HL-60 (cell line): Measurements from ENCODE around the gene ZNF423.

Source experiments
- DNase-seq, 2 experiments: peaks; one replicate each; pipeline ENCODE4 v3.0.0-alpha.2; 2010 to 2020; ENCODE audit warnings: low read depth in 1 of 2, low spot score in 1 of 2
- H3K27ac ChIP-seq: fragments of 250-450 bp; sonication (Bioruptor Pico); replicated peaks from 2 replicates; pipeline ENCODE4 v1.5.1; 2020; ENCODE audit warnings: mild to moderate bottlenecking, moderate library complexity
- H3K27me3 ChIP-seq: fragments of 250-450 bp; sonication (Bioruptor Pico); 2 replicates; pipeline ENCODE4 v1.5.1; 2021; ENCODE audit warnings: mild to moderate bottlenecking, moderate library complexity; ENCODE audit not compliant: insufficient read depth, poor library complexity, severe bottlenecking
- H3K4me3 ChIP-seq: replicated peaks from 2 replicates; pipeline ENCODE4 v1.5.1; 2011; ENCODE audit warnings: mild to moderate bottlenecking, control low read depth, low read length; ENCODE audit not compliant: insufficient read depth
- CTCF ChIP-seq: IDR thresholded peaks from one replicate; pipeline ENCODE4 v1.5.1; 2011; ENCODE audit warnings: low read length, control low read depth, inconsistent platforms; ENCODE audit not compliant: insufficient read depth
- GABPA ChIP-seq: IDR thresholded peaks from 2 replicates; pipeline ENCODE4 v1.6.1; 2012; ENCODE audit warnings: low read depth
- POLR2AphosphoS5 ChIP-seq: IDR thresholded peaks from 2 replicates; pipeline ENCODE4 v1.6.1; 2012; ENCODE audit warnings: low read depth
- REST ChIP-seq: IDR thresholded peaks from 2 replicates; pipeline ENCODE4 v1.6.1; 2012; ENCODE audit warnings: low read depth; ENCODE audit not compliant: insufficient replicate concordance
- SPI1 ChIP-seq: IDR thresholded peaks from 2 replicates; pipeline ENCODE4 v1.6.1; 2012; ENCODE audit warnings: low read depth, mild to moderate bottlenecking, borderline replicate concordance

The ZNF423 gene

GRCh38 chr16:49610983-49611382 is 244.9 kb downstream of the ZNF423 start:
- peaks cover 5% of the 10 kb centered on the region for H3K27me3 ChIP-seq
- H3K27ac ChIP-seq, result no peak overlapping the region
- no peak overlapping the region for H3K4me3 ChIP-seq
- TF ChIP-seq POLR2AphosphoS5 (no peak), REST (no peak), GABPA (no peak), SPI1 (no peak), CTCF (no peak)
- DNase-seq, result no peak

- TF ChIP-seq POLR2AphosphoS5 (no peak), CTCF (no peak), REST (no peak), SPI1 (no peak), GABPA (no peak)
- H3K27me3 ChIP-seq, result no peaks in the 10 kb centered on the region
- no peak overlapping the region for H3K4me3 ChIP-seq
- no peak overlapping the region for H3K27ac ChIP-seq
- no peak for DNase-seq
These were observed 247.1 kb downstream of the ZNF423 start for GRCh38 chr16:49608779-49609178.

- Histone ChIP-seq H3K27me3 (no peaks in the 10 kb centered on the region), H3K27ac (no peak overlapping the region), H3K4me3 (no peak overlapping the region)
- TF ChIP-seq CTCF, result no peak
- no peak for DNase-seq
These were observed 247.8 kb downstream of the ZNF423 start for GRCh38 chr16:49608098-49608497.

- Histone ChIP-seq H3K4me3 (no peak overlapping the region), H3K27me3 (no peaks in the 10 kb centered on the region), H3K27ac (no peak overlapping the region)
- TF ChIP-seq CTCF, result no peak
- TF ChIP-seq GABPA, result no peak
- TF ChIP-seq POLR2AphosphoS5, result no peak
- no peak for TF ChIP-seq SPI1
- TF ChIP-seq REST, result no peak
- DNase-seq, result no peak
These were observed 250.2 kb downstream of the ZNF423 start for GRCh38 chr16:49605536-49606254.
